GM18505 (cell line): Measurements from ENCODE around the gene MSMB.
"Not testable (repeated sequence)": the region's sequence is repeated elsewhere in the genome, so short reads cannot be mapped to it uniquely, and the experiment has no call there.

ENCODE experiments used
- ATAC-seq: cut with Tn5 transposase; IDR thresholded peaks from one replicate; pipeline ENCODE4 v1.9.1; 2021; ENCODE audit not compliant: unreplicated experiment
- POLR2A ChIP-seq: IDR thresholded peaks from 4 replicates; pipeline ENCODE4 v1.6.1; 2011; ENCODE audit warnings: borderline replicate concordance; ENCODE audit not compliant: insufficient read depth, insufficient read length; ENCODE audit errors: extremely low read depth

MSMB gene

DNA sequence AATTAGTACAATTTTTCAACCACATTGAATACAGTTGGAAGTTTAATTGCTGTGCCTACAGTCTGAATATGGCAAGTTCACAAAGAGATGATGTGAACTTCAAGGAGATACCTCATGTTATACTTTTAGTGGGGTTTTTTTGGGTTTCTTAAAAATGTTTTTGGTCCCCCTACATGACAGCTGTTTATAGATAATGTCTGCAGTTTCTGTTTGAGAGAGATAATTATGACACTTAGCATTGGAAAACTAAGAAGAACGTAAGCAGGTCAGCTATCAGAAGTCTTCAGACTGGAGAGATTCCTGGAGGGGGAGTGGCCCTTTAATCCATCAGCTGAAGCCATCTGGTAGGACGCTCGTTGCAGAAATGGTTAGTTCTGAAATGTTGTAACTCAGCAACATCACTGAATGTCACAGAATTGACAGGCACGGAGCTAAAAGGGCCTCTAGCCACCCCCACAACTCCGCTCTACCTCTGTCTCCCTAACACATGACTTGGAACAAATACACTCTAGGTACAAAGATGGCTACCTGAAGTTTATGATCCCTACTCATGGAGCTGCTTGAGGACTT lies 44.8 kb downstream of the MSMB start:
- no peak for TF ChIP-seq POLR2A

DNA sequence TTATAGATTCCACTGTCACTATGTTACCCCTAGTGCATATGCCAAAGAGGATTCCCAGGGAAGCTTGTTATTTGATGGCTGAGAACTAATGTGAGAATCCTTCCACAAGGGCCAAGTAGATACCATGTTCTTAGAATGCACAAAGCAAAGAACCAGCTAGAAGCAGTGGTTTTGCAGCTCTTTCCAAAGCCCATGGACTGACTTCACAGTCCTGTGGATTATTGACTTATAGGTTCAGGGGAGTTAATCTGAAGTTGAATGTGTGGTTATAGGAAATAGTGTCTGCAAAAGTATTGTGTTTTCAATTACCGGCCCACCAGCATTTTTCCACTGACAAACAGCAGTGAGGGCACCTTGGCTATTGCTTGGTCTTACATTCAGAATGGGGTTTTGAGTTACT lies 45.5 kb downstream of the MSMB start:
- no peak for ATAC-seq
- no peak for TF ChIP-seq POLR2A

More for the DNA sequence above, 44.8 kb downstream of the MSMB start:
- no peak for ATAC-seq

DNA sequence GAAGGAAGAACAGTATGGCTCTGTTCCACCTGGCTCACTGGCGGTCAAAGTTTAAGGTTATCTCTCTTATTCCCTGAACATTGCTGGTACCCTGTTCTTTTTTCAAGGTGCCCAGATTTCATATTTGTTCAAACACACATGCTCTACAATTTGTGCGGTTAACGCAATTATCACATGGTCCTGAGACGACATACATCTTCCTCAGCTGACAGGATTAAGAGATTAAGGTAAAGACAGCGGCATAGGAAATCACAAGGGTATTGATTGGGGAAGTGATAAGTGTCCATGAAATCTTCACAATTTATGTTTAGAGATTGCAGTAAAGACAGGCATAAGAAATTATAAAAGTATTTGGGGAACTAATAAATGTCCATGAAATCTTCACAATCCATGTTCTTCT lies 46.1 kb downstream of the MSMB start:
- not testable (repeated sequence) for ATAC-seq

DNA sequence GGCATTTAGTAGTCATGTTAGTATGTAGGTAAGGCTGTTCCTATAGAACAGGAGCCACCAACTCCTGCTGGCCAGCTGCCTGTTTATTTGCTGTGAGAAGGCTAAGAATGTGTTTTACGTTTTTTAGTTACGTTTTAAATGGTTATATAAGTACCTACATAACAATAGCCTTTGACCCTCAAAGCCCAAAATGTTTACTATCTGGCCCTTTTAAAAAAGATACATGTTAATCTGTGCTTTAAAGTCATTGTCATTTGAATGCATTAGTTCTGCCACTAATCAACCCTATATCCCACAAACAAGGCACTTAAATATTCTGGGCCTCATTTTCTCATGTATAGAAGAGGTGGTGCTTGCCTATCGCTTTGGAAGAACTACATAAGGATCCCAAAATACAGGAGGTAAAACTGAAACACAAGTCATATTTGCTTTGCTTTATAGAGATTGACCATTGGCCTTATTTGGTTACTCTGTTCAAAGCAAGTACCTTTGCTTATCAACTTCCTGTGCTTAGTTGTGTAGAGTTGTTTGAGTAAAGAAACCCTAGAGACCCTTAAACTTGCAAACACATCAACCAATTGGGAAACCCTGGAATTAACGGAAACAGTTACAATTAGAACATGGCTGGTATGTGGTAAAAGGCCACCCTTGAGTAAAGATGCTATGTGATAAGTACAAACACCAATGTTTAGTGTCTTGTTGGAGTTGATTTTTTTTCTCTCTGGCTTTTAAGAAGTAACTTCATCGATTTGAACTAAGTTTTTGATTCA lies 47.9 kb downstream of the MSMB start:
- ATAC-seq, result no peak
- no peak for TF ChIP-seq POLR2A

DNA sequence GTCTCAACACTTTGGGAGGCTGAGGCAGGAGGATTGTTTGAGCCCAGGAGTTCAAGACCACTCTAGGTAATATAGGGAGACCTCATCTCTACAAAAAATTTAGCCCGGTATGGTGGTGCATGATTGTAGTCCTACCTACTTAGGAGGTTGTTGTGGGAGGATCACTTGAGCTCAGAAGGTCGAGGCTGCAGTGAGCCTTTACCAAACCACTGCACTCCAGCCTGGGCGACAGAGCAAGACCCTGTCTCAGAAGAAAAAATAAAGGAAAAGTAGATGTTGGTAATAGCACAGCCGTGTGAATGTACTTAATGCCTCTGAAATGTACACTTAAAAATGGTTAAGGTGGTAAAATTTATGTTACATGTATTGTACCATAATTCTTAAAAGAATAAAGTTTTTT lies 48.5 kb downstream of the MSMB start:
- no peak for ATAC-seq
- no peak for TF ChIP-seq POLR2A

DNA sequence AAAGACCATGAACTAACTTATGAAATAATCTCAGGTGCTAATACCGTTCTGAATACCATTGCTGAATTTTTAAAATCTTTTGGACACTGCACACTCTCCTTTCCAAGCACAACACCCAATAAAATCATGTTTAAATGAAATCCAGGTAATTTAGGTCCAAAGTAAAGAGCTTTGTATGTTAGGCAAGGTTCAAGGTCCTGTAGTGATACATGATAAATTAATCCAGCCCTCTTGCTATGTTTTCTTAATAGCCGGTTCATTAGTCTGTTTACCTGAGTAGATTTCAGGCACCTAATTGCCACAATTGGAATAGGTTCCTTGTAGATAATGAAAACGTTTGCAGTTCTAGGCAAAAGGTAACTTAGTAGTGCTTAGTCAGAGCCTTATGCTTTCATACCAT lies 60.5 kb downstream of the MSMB start:
- ATAC-seq, result not testable (repeated sequence)

DNA sequence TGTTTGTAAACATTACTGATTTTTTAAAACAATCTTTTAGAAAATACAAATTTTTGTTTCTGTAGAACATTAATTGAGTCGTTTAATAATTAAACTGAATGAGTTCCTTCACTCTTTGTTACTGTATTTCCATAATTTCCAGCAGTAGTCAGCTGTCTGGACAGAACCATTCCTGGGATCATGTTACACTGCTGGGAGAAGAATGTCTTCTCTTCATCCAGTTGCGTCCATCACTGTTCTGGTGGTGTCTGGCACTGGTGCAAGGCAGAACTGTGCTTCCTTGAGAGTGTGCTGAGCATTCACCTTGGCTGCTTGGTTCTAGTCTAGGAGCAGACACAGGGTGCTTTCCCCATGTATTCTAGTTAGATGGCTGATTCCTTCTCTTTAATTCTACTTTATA lies 61.6 kb downstream of the MSMB start:
- not testable (repeated sequence) for ATAC-seq

DNA sequence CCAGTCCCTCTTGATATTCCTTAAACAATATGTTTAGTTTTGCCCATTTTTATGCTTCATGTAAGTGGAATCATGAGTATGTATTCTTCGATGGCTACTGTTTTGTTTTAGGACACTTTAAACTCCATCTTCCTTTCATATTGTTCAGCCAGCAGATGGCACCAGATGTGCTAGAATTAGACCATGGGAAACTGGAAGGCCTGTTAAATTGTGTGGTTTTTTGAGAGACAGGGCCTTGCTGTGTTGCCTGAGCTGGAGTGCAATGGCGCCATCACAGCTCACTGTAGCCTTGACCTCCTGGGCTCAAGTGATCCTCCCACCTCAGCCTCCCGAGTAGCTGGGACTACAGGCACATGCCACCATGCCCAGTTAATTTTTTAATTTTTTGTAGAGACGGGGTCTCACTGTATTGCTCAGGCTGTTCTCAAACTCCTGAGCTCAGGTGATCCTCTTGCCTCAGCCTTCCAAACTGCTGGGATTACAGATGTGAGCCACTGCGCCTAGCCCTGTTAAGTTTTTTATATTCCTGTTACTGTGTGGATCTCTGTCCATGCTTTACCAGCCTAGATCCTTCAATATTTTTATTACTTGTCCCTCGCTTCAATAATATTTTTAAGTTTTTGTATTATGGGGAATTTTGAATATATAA lies 62.4 kb downstream of the MSMB start:
- ATAC-seq, result not testable (repeated sequence)
